ENCODE results near the gene THG1L.
"Not testable (repeated sequence)": the region's sequence is repeated elsewhere in the genome, so short reads cannot be mapped to it uniquely, and the experiment has no call there.

Gene THG1L

DNA sequence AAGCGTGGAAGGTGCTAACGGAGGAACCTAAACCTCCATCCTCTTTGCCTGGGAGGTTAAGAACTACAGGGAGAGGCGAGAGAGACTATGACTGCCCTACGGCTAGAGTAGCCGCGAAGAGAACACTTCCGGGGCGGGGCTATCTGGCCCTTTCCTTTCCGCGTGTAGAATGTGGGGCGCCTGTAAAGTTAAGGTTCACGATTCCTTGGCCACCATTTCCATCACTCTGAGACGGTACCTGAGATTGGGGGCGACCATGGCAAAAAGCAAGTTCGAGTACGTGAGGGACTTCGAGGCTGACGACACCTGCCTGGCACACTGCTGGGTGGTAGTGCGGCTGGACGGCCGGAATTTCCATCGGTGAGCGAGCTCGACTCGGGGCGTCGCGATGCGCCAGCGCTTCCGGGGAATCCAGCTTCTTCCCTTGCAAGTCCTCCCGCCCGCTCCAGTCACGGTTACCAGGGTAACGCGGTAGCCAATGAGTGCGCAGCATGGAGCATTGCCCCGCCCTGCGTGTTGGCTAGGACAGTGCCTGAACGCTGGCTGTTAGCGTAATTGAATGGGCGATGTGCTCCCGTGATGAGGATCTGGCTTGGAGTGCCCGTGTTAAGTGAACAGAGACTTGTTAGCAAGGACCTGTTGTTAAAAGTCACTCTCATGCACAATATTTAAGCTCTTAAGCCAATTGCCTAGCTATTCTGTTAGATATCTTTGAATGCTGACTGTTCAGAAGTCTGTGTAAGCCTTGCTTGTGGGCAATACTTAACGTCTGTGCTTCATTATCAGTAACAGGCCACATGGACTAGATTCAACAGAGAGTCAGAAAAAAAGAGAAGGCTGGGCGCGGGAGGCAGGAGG lies at the start of gene THG1L:
Gene THG1L, plus strand, starts transcription at position 149 of the 858 bp plus-strand sequence. Its CDS starts 21 bp downstream, at position 170.
- FAIRE-seq (peak; percentile 100), DNase-seq (ENCODE audit: insufficient read length, low spot score) (peak; percentile 71)

DNA sequence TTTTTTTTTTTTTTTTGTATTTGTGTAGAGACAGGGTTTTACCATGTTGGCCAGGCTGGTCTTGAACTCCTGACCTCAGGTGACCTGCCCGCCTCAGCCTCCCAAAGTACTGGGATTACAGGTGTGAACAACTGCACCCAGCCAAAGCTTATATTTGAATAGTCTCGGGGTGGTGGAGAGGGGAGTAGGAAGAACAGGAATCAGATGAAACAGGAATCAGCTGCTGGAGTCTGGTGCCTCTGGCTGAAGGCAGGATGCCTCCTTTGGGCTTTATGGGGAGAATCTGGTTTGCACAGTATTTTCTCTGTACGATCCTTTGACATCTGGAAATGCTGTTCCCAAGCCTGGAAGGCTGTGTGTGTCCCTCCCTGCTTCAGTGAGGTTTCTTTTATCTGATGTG lies 49.0 kb upstream of the THG1L start:
- DNase-seq (ENCODE audit: insufficient read length, low spot score) (no peak), FAIRE-seq (no peak)

DNA sequence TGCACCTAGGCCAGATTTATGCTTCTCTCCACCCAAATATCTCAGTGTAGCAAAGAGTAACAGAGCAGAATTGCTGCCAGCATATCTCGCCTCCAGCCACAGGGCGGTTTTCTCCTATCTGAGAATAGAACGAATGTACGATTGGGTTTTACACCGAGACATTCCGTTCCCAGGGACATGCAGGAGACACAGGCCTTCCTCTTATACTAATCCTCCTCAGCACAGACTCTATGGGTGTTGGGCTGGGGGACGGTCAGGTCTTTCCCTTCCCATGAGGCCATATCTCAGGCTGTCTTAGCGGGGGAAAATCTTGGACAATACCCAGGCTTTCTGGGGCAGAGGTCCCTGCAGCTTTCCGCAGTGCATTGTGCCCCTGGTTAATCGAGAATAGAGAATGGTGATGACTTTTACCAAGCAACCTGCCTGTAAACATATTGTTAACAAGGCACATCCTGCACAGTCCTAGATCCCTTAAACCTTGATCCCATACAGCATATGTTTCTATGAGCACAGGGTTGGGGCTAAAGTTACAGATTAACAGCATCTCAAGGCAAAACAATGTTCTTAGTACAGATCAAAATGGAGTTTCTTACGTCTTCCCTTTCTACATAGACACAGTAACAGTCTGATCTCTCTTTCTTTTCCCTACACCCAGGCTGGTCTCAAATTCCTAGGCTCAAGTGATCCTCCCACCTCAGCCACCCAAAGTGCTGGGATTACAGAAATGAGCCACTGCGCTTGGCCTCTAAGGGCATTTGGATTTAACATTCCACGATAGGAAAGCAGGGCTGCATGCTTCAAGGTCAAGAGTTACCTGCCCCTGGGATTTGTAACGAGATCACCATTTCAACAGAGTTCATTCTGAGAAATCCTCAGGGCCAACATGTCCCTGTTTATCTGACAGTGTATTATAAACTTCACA lies 44.7 kb upstream of the THG1L start:
- FAIRE-seq; DNase-seq (ENCODE audit: insufficient read length, low spot score): not testable (repeated sequence)

DNA sequence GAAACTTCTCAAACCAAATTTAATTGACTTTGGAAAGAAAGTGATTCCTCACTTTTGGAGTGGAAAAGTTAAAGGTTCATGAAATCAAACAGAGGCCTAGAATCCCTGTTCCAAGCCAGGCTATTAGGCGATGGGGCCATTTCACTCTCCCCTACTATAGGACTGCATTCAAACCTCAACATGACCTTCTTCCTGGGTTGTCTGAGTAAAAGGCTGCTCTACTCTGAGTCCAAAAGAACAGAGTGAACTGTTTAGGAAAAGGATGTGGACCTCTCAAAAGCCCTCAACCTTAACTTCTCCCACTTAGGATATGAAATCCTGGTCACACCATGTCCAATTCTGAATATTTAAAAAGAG lies 44.0 kb upstream of the THG1L start:
- FAIRE-seq (no peak), DNase-seq (ENCODE audit: insufficient read length, low spot score) (no peak)

DNA sequence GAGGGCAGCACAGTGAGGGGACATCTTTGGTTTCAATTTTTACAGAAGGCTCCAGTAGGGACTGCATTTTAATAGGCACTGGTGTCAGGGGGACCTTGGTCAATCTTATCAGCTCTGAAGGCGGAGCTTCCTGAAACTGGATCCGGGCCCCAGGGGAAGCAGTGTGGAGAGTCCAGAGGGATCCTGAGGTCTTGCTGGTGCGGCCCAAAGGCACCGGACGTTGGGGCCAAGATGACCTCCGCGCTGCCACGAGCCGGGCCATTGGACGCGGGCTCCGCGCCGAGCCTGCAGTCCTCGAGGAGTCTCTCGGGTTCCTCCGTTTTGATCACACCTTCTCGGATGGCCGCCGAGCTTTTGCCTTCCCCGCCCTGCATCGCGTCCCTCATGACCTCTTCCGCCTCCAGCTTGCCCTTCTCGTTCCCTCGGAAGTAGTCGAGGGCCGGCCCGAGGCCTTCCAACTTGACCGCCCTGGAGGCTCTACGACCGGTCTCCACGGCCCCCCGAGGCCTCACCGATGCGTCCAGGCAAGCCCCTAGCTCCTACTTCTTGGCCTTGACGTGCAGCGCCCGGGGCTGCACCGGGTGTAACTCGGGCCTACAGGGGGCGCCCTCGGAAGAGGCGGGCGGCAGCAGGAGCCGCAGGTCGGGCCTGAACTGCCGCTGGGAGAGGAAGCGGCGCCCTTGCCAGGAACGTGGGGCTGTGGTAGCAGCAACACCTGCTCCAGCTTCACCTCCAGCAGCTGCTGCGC lies 41.1 kb upstream of the THG1L start:
- no peak for DNase-seq (ENCODE audit: insufficient read length, low spot score)
- FAIRE-seq: no peak

DNA sequence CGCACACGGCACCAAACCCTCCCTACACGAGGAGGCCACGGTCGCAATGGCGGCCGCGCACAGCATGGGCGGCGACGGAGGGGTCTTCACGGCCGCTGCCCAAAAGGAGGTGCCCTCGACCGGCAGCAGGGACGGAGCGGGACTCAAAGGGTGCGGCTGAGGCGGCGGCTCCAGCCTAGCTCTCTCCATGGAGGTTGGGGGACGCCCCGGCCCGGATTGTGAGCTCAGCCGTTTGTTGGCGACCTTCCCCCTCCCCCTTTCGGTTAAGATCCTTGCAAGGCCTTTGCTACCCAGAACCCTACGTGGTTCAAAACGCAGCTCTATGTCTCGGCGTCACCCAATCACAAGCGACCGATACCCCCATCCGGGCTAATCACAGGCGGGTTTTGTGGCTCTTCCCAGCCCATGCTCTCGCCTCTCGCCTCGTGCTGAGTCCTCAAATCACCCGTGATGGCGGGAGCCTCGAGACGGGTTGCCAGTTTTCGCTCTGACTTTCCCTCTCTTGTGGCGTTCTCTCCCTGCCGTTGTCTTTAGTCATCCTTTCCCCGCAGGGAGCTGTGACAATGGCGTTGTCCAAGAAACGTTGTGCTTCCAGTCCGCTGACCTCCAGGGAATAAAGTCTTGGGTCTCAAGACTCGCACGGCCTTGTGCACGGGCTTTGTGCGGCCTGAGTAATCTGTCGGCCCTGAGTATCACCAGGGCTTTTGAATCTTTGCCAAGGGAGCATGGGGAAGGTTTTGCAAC lies 40.4 kb upstream of the THG1L start:
- FAIRE-seq: no peak
- DNase-seq (ENCODE audit: insufficient read length, low spot score): no peak

DNA sequence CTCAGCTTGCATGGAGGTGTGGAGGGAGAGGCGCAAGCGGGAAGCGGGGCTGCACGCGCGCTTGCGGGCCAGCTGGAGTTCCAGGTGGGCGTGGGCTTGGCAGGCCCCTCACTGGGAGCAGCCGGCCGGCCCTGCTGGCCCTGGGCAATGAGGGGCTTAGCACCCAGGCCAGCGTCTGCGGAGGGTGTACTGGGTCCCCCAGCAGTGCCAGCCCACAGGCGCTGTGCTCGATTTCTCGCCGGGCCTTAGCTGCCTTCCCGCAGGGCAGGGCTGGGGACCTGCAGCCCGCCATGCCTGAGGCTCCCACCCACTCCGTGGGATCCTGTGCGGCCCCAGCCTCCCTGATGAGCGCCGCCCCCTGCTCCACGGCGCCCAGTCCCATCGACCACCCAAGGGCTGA lies 37.4 kb upstream of the THG1L start:
- not testable (repeated sequence) for FAIRE-seq; DNase-seq (ENCODE audit: insufficient read length, low spot score)

DNA sequence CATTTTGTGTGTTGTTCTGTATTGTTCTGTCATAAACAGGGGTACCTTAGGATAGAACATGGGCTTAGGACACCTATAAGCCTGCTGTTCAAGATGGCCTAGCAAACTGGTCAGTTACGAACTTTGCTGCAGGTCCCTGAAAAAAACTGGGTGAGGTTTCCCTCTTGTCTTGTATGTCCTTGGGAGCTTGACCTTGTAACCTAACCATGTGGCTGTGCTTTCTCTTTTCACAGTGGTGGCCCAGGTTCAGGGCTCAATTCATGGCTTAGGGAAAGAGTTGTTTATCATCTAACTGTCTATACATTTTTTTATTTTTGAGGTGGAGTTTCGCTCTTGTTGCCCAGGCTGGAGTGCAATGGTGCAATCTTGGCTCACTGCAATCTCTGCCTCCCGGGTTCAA lies 35.1 kb upstream of the THG1L start:
- not testable (repeated sequence) for FAIRE-seq; DNase-seq (ENCODE audit: insufficient read length, low spot score)

DNA sequence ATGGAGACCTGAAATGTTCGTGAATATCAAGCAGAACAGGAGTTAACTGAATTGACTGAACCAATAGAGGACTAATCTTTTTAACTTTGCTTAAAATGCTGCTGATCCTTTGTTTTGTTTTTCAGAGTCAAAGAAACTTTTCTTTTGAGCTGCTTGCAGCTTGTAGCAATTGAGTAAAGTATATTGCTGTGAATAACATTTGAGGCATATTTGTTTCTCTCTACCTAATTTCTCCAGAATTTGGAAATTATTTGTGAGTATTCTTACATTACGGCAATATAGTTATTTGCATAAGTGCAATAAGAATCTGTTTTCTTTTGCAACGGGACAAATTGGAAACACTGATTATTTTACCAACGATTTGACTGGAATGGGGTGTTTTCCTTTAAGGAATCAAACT lies 32.5 kb upstream of the THG1L start:
- FAIRE-seq; DNase-seq (ENCODE audit: insufficient read length, low spot score): not testable (repeated sequence)

DNA sequence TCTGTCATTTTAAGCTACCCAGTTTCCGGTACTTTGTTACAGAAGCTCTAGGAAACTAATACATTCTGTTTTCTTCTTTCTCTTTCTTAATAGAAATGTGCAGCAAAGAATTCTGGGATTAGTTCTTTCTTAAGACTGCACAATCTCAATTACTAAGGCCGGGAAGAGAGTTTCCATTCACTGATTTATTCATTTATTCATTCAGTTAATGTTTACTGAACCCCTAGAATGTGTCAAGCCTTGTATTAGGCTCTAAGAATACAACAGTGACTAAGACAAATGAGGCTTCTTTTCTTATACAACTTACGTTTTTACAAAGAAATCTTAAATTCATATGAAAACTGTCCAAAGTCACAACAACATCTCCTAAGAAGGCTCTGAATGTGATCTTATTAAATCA lies 27.5 kb upstream of the THG1L start:
- no peak for FAIRE-seq
- DNase-seq (ENCODE audit: insufficient read length, low spot score): no peak

DNA sequence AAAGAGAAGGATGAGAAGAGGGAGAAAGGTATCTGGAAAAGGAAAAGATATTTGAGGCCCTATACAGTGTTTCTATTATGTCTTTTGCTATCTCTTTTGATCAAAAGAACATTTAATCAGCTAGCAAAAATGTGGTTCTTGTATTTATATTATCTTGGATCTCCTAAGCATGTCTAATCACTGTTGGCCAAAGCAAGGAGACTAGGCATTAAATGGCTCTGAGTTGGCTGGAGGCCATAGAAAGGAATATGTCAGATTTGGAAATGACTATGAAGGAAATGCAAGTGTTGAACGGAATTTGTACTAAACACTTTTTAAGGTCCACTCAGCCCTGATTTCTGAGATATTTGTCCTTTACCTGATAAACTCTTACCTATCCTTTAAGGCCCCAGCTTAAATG lies 22.4 kb upstream of the THG1L start:
- no peak for DNase-seq (ENCODE audit: insufficient read length, low spot score)

DNA sequence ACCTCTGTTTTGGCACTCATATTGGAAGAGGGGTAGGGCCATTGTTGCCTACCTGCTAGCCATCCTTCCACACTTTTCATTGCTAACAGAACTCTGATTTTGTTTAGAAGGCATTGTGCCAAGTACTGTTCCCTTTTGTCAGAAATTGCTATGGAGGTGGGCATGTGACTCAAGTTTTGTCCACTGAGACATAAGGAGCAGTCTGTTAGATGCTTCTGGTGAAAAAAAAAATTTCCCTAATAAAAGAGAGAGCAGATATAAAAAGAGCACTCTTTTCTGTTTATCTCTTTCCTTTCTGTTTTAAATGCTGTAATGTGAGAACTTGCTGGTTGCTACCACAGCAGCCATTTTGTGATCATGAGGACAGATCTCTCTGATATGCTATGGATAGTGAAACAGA lies 21.9 kb upstream of the THG1L start:
- DNase-seq (ENCODE audit: insufficient read length, low spot score) (no peak), FAIRE-seq (no peak)

More for the DNA sequence above, 22.4 kb upstream of the THG1L start:
- no peak for FAIRE-seq

DNA sequence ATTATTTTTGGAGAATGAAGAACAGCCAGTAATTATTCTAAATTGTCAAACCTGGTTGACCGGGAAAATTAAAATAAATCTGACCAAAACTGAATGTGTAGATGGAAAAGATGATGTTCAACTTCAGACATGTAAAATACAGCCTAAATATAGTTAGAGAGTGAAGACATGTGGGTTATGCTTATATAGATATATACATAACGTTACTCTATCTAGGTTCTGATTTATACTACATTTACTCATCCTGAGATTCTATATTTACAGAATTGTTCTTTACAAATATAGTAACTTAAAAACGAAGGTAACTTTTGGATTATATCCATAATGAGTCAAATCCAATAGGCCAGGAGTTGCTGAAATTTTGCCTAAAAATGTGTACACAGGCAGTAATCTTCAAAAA lies 20.8 kb upstream of the THG1L start:
- FAIRE-seq: no peak
- DNase-seq (ENCODE audit: insufficient read length, low spot score): no peak

DNA sequence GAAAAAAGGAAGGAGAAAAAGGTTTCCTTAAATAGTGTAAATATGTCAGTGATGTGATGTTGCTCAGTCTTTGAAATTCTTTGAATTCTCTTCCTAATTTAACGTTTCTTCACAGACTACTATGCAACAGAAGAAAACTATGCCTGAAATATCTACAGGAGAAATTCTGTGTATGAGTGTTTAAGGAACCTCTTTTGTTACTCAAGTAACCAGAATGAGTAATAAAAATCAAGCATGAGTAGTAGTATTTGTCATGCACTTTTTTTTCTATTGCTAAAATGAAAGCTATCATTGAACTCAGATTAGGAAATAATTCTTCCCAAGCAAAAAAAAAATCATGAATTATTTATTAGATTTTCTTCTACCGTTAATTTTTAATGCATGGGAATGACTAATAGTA lies 20.3 kb upstream of the THG1L start:
- FAIRE-seq: no peak
- no peak for DNase-seq (ENCODE audit: insufficient read length, low spot score)

DNA sequence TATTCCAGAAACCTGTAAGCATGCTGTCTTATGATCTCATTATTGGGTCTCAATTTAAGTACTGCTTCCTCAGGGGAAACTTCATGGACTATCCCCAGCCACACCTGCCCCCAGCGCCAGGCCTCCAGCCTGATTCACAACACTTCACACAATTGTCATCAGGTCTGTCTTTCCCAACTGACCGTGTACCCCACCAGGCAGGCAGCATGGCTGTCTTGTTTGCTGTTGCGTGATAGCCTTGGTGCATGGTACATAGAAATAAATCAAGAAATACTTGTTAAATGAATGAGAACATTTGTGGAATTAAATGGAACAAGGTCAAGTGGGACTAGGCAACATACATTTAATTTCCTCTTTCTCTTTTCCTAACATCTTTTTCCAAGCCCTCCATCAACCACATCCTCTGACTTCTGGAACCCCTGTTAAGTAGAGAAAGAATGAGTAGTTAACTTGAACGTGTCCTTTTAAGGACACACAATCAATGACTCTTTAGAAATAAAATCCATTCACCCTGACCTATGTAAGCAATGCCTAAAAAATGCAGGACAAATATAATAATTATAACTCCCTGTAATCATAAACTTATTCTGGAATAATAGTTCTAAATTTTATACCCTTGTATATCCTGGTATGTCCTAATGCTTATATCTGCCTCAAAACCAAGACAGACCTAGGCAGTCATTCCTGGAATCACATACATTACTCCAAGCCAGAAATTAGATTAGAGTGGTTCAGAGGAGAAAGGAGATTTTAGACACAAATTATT lies 17.2 kb upstream of the THG1L start:
- no peak for DNase-seq (ENCODE audit: insufficient read length, low spot score)
- no peak for FAIRE-seq

DNA sequence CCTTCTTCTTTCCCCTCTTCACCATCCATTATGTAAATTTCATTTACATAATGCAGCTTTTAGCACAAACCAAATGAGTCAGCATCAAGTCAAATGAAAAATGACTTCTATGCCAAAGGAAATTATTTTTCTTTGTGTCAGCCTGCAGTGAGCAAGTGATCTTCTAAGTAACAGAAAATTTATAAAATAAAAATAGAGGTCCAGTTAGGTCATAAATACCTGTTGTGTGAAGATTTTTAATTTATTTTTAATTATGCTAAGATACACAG lies 16.7 kb upstream of the THG1L start:
- FAIRE-seq (no peak), DNase-seq (ENCODE audit: insufficient read length, low spot score) (no peak)

DNA sequence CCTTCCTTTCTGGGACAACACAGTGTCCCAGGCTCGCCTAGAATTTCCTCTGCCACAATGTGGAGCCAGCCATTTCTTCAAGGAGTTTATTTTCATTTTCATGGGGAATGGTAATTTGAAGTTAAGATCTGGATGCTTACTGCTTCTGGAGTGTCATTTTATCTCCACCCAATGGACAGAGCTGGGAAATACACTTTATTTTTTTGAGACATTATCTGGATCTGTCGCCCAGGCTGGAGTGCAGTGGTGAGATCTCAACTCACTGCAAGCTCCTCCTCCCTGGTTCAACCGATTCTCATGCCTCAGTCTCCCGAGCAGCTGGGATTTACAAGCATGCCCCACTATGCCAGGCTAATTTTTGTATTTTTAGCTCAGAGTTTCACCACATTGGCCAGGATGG lies 12.7 kb upstream of the THG1L start:
- no peak for FAIRE-seq
- no peak for DNase-seq (ENCODE audit: insufficient read length, low spot score)

DNA sequence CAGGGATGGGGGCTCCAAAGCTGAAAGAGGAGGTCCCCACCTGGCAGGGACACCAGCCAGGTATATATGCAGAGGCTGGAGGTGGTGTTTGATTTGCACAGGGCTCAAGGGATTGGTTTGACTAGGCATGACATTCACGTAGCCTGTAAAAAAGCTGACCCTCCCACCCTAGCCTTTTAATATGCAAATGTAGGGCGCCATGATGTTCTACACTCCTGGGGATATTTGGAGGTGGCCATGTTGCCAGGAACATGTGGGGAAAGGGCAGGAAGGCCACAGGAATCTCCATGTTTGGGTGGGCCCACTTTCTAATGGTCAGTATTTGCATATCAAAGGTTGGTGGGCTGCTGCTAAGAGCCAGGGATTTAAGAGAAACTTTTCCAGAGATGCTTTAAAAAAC lies 12.0 kb upstream of the THG1L start:
- FAIRE-seq: no peak
- DNase-seq (ENCODE audit: insufficient read length, low spot score): no peak

DNA sequence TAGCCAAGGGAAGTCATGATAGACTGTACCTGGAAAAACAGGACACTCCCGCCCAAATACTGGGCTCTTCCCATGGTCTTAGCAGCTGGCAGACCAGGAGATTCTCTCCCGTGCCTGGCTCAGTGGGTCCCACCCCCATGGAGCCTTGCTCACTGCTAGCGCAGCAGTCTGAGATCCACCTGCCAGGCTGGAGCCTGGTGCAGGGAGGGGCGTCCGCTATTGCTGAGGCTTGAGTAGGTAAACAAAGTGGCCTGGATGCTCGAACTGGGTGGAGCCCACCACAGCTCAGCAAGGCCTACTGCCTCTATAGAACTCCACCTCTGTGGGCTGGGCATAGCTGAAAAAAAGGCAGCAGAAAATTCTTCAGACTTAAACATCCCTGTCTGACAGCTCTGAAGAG lies 10.1 kb upstream of the THG1L start:
- DNase-seq (ENCODE audit: insufficient read length, low spot score) (no peak), FAIRE-seq (no peak)

DNA sequence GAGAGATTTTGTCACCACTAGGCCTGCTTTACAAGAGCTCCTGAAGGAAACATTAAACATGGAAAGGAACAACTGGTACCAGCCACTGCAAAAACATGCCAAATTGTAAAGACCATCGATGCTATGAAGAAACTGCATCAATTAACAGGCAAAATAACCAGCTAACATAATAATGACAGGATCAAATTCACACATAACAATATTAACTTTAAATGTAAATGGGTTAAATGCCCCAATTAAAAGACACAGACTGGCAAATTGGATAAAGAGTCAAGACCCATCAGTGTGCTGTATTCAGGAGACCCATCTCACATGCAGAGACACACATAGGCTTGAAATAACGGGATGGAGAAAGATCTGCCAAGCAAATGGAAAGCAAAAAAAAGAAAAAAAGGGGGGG lies 8.3 kb upstream of the THG1L start:
- not testable (repeated sequence) for FAIRE-seq; DNase-seq (ENCODE audit: insufficient read length, low spot score)

Data from GM19239 (cell line).